22Rv1 (cell line): ENCODE data around the gene SREBF2.

Experiments used
- ZFX ChIP-seq: fragments of 450-650 bp; IDR thresholded peaks from 2 replicates; pipeline ENCODE4 v1.6.1; 2017; ENCODE audit warnings: antibody characterized with exemption, borderline replicate concordance
- TF ChIP-seq, protein P1 (sequence below): fragments of 450-650 bp; IDR thresholded peaks from 2 replicates; pipeline ENCODE4 v1.5.1; 2017; ENCODE audit warnings: mild to moderate bottlenecking

DNA sequence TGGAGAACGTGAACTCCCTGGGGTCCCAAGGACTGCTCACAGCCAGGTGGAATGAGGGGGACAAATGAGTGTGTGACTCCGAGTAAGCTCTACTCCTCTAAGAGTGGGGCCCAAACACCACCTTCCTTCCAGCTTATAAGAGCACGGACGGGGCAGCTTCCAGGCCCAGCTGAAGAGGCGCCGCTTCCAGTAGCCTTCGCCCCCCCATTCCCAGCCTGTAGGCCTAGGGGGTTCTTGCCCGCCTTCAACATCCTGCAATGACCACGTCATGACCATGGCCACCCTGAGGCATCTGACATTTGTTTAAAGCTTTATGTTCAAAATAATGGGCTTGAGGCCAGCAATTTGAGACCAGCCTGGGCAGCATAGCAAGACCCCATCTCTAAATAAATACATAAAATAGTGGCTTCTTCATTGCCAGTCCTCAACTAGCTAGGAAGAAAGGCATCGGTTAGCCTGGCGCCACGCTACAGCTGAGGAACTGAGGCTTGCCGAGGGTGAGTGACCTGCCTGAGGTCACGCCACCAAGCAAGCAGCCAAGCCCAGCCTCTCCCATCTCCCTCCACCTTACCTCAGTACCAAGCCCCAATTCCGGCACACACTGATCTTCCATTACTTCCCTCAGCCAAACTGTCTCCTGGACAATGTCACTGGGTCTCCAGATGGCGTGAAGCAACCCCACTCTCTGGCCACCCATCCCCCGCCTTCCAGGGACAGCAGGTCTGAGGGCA is 101.5 kb downstream of the SREBF2 start:
- TF ChIP-seq, protein P1, sequence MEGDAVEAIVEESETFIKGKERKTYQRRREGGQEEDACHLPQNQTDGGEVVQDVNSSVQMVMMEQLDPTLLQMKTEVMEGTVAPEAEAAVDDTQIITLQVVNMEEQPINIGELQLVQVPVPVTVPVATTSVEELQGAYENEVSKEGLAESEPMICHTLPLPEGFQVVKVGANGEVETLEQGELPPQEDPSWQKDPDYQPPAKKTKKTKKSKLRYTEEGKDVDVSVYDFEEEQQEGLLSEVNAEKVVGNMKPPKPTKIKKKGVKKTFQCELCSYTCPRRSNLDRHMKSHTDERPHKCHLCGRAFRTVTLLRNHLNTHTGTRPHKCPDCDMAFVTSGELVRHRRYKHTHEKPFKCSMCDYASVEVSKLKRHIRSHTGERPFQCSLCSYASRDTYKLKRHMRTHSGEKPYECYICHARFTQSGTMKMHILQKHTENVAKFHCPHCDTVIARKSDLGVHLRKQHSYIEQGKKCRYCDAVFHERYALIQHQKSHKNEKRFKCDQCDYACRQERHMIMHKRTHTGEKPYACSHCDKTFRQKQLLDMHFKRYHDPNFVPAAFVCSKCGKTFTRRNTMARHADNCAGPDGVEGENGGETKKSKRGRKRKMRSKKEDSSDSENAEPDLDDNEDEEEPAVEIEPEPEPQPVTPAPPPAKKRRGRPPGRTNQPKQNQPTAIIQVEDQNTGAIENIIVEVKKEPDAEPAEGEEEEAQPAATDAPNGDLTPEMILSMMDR = no peak
- TF ChIP-seq ZFX = no peak
